Right lobe of liver (tissue), 4 donors: ENCODE results near the gene SLC35B2.

ENCODE experiments used
- POLR2A ChIP-seq: fragments of 450-650 bp; IDR thresholded peaks from one replicate; pipeline ENCODE4 v1.6.1; 2017; ENCODE audit warnings: antibody characterized with exemption, mild to moderate bottlenecking
- TF ChIP-seq, protein P1 (sequence below), 4 donors: fragments of 200-600 bp in 3 of 4; fragments of 450-650 bp in 1 of 4; IDR thresholded peaks; one replicate each; pipeline versions ENCODE4 v1.5.1 to v1.8.0; 2016 to 2022; ENCODE audit warnings: antibody characterized with exemption in 4 of 4, mild to moderate bottlenecking in 2 of 4
- donor health status: DM: no; HTN: no; CAD: no.
- donor health status: DM: no; HTN: no; CAD: no.
- donor health status: DM: no; HTN: yes; CAD: no.

DNA sequence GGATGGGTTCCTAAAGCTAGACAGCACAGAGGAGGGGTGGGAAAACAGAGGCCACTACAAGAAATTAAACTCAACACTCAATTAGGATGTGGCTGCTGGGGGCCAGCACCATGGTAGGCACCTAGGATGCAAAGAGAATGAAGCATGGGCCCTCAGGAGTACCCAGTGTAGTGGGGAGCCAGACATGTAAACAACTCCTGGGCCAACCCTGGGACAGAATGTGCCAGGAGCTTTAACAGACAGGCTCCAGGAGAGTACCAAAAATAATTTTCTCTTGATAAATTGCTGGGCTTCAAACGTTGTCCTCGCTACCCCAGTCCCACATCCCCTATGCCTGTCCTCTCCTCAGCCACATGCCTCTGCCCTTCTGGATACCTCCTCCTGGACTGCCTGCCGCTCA lies 14.6 kb upstream of the SLC35B2 start:
- TF ChIP-seq, protein P1, sequence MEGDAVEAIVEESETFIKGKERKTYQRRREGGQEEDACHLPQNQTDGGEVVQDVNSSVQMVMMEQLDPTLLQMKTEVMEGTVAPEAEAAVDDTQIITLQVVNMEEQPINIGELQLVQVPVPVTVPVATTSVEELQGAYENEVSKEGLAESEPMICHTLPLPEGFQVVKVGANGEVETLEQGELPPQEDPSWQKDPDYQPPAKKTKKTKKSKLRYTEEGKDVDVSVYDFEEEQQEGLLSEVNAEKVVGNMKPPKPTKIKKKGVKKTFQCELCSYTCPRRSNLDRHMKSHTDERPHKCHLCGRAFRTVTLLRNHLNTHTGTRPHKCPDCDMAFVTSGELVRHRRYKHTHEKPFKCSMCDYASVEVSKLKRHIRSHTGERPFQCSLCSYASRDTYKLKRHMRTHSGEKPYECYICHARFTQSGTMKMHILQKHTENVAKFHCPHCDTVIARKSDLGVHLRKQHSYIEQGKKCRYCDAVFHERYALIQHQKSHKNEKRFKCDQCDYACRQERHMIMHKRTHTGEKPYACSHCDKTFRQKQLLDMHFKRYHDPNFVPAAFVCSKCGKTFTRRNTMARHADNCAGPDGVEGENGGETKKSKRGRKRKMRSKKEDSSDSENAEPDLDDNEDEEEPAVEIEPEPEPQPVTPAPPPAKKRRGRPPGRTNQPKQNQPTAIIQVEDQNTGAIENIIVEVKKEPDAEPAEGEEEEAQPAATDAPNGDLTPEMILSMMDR (IDR thresholded peaks at IDR 0.05), result no peak
- no peak for TF ChIP-seq POLR2A
